Measurements from ENCODE around the gene ITGA1. TPM values are rescaled to one million over a fixed set of nuclear protein-coding genes. Genes with fewer than 3 reads are reported as not detected.

The ITGA1 gene
- total and polyA plus RNA-seq, 2 of the 13 experiments (the other 11 are each of a cell fraction or from before 2014, with no cell fraction given) = 23.1 to 28.6 TPM

GRCh38 chr5:52956915-52957747 is 169.4 kb downstream of the ITGA1 start (continued):
- TF ChIP-seq TARDBP (CRISPR knock-in tag; IDR thresholded peaks at IDR 0.05) = 0 out of 2 replicates have a peak, but pooled peaks have one; percentile 19
- TF ChIP-seq ATF2 (CRISPR knock-in tag; IDR thresholded peaks at IDR 0.05) = no peak
- no peak for TF ChIP-seq USF2 (IDR thresholded peaks at IDR 0.05; ENCODE audit: low read depth, low read length)
- TF ChIP-seq USF2 (CRISPR knock-in tag; IDR thresholded peaks at IDR 0.05; ENCODE audit: borderline replicate concordance) = no peak
- peak; percentile 41 for TF ChIP-seq ASH2L (IDR thresholded peaks at IDR 0.05; ENCODE audit: insufficient read length, low read depth, low read length)
- no peak for TF ChIP-seq CERS6 (CRISPR knock-in tag; IDR thresholded peaks at IDR 0.05)
- peak; percentile 55 for TF ChIP-seq MED1 (CRISPR knock-in tag; IDR thresholded peaks at IDR 0.05)
- peak; percentile 72 for TF ChIP-seq SOX5 (CRISPR knock-in tag; IDR thresholded peaks at IDR 0.05; ENCODE audit: borderline replicate concordance)
- peak; percentile 35; the same call in 1 of the 2 replicates for TF ChIP-seq PPARG (CRISPR knock-in tag; conservative IDR thresholded peaks at IDR 0.05)
- peak; percentile 71 for TF ChIP-seq FOXP4 (CRISPR knock-in tag; IDR thresholded peaks at IDR 0.05)
- TF ChIP-seq SNAPC2 (CRISPR knock-in tag; IDR thresholded peaks at IDR 0.05) = 0 out of 2 replicates have a peak, but pooled peaks have one; percentile 41
- no peak for TF ChIP-seq ZNF569 (CRISPR knock-in tag; IDR thresholded peaks at IDR 0.05; ENCODE audit: borderline replicate concordance)
- no peak for TF ChIP-seq TCF12 (IDR thresholded peaks at IDR 0.05)
- 0 out of 2 replicates have a peak, but pooled peaks have one; percentile 22 for TF ChIP-seq TCF12 (CRISPR knock-in tag; IDR thresholded peaks at IDR 0.05)
- TF ChIP-seq ZNF136 (CRISPR knock-in tag; IDR thresholded peaks at IDR 0.05; ENCODE audit: low read depth) = no peak
- no peak for TF ChIP-seq ZNF703 (CRISPR knock-in tag; IDR thresholded peaks at IDR 0.05; ENCODE audit: borderline replicate concordance)
- 0 out of 2 replicates have a peak, but pooled peaks have one; percentile 29 for TF ChIP-seq TGIF2 (CRISPR knock-in tag; IDR thresholded peaks at IDR 0.05)
- no peak for TF ChIP-seq GRHL1 (CRISPR knock-in tag; conservative IDR thresholded peaks at IDR 0.05)
- peak; percentile 91 for TF ChIP-seq ZNF7 (CRISPR knock-in tag; IDR thresholded peaks at IDR 0.05)
- no peak for TF ChIP-seq CBFB (CRISPR knock-in tag; IDR thresholded peaks at IDR 0.05)
- TF ChIP-seq ZNF761 (CRISPR knock-in tag; conservative IDR thresholded peaks at IDR 0.05) = 0 out of 2 replicates have a peak, but pooled peaks have one; percentile 50

Measured in HepG2 (cell line).